ENCODE data around the gene PHKG2.

DNA sequence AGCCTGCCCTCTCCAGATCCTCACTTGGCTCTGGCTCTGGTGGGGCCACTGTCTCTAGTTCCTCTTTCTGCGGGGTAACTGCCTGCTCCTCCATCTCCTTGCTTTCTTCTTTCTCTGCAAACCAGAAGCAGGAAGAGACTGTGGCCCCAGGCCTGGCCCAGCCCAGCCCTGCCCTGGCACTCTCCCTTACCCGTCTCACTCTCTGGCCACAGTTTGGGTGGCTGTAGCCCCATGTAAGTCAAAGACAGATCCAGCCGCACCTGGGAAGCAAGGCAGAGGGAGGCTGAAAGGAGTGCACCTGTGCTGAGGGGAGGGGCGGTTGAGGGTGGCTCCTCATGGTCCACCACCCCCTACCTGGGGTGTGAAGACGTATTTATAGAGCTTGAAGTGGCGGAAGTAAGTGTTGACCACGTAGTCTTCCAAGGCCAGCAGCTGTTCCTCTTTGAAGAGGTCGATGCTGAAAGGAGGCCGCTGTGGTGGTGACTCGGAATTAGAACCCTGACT, 10.8 kb downstream of the PHKG2 start:
- TF ChIP-seq, protein P1, sequence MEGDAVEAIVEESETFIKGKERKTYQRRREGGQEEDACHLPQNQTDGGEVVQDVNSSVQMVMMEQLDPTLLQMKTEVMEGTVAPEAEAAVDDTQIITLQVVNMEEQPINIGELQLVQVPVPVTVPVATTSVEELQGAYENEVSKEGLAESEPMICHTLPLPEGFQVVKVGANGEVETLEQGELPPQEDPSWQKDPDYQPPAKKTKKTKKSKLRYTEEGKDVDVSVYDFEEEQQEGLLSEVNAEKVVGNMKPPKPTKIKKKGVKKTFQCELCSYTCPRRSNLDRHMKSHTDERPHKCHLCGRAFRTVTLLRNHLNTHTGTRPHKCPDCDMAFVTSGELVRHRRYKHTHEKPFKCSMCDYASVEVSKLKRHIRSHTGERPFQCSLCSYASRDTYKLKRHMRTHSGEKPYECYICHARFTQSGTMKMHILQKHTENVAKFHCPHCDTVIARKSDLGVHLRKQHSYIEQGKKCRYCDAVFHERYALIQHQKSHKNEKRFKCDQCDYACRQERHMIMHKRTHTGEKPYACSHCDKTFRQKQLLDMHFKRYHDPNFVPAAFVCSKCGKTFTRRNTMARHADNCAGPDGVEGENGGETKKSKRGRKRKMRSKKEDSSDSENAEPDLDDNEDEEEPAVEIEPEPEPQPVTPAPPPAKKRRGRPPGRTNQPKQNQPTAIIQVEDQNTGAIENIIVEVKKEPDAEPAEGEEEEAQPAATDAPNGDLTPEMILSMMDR (IDR thresholded peaks at IDR 0.05), result no peak
- no peak for TF ChIP-seq POLR2A (IDR thresholded peaks at IDR 0.05; ENCODE audit: low read depth)

All from esophagus muscularis mucosa (tissue), 3 donors.